K562 (cell line): ENCODE data around the gene UNC79.

Experiments
- EZH2 ChIP-seq: IDR thresholded peaks from 2 replicates; pipeline ENCODE4 v1.6.1; 2012; ENCODE audit warnings: low read depth, mild to moderate bottlenecking, inconsistent platforms, low read length, borderline replicate concordance
- HDAC2 ChIP-seq: fragments of 450-650 bp; IDR thresholded peaks from 2 replicates; pipeline ENCODE4 v1.6.1; 2016; ENCODE audit warnings: mild to moderate bottlenecking
- MTA3 ChIP-seq: fragments of 450-650 bp; formaldehyde crosslinking; IDR thresholded peaks from 2 replicates; pipeline ENCODE4 v1.6.1; 2017; ENCODE audit warnings: mild to moderate bottlenecking, borderline replicate concordance
- POLR2A ChIP-seq: fragments of 450-650 bp; conservative IDR thresholded peaks from 2 replicates; pipeline ENCODE4 v1.6.1; 2016
- SMC3 ChIP-seq: conservative IDR thresholded peaks from 2 replicates; pipeline ENCODE4 v1.6.1; 2011; ENCODE audit warnings: low read depth, low read length, improper control_type of control experiment; ENCODE audit not compliant: insufficient read depth
- SREBF2 ChIP-seq: sonication (generic); formaldehyde crosslinking; IDR thresholded peaks from 2 replicates; pipeline ENCODE4 v1.4.0; 2020; ENCODE audit warnings: mild to moderate bottlenecking, missing genetic modification reagents
- U2AF2 ChIP-seq: fragments of 200-400 bp; formaldehyde crosslinking; optimal IDR thresholded peaks from 2 replicates; pipeline ENCODE3; 2017; ENCODE audit warnings: low read depth, mild to moderate bottlenecking, low read length
- ZBTB8A ChIP-seq: fragments of 450-650 bp; IDR thresholded peaks from 2 replicates; pipeline ENCODE4 v1.6.1; 2018; ENCODE audit warnings: mild to moderate bottlenecking, moderate library complexity; ENCODE audit not compliant: partially characterized antibody
- ZNF274 ChIP-seq: IDR thresholded peaks from 2 replicates; pipeline ENCODE4 v1.6.1; 2011; ENCODE audit warnings: low read depth, mild to moderate bottlenecking, low read length, moderate library complexity, borderline replicate concordance
- TF ChIP-seq, protein P1 (sequence below), 3 experiments: IDR thresholded peaks in 2 of 3; conservative IDR thresholded peaks in 1 of 3; 2 replicates each; pipeline ENCODE4 v1.5.1; 2011 to 2012; ENCODE audit warnings: low read length in 3 of 3, mild to moderate bottlenecking in 3 of 3, control low read depth in 2 of 3, improper control_type of control experiment in 1 of 3, inconsistent platforms in 1 of 3, low read depth in 1 of 3, mixed read lengths in 1 of 3, moderate library complexity in 1 of 3; ENCODE audit not compliant: insufficient read depth in 2 of 3
- TF ChIP-seq, protein P2 (sequence below): fragments of 450-650 bp; formaldehyde crosslinking; IDR thresholded peaks from 2 replicates; pipeline ENCODE4 v1.4.0; 2020; ENCODE audit warnings: mild to moderate bottlenecking, moderate library complexity

GRCh38 chr14:93496856-93497741 lies 66.4 kb downstream of the UNC79 start:
- no peak for TF ChIP-seq SREBF2
- no peak for TF ChIP-seq ZNF274
- no peak for TF ChIP-seq EZH2
- no peak for TF ChIP-seq POLR2A
- TF ChIP-seq MTA3: no peak
- TF ChIP-seq SMC3: no peak
- TF ChIP-seq, protein P1, sequence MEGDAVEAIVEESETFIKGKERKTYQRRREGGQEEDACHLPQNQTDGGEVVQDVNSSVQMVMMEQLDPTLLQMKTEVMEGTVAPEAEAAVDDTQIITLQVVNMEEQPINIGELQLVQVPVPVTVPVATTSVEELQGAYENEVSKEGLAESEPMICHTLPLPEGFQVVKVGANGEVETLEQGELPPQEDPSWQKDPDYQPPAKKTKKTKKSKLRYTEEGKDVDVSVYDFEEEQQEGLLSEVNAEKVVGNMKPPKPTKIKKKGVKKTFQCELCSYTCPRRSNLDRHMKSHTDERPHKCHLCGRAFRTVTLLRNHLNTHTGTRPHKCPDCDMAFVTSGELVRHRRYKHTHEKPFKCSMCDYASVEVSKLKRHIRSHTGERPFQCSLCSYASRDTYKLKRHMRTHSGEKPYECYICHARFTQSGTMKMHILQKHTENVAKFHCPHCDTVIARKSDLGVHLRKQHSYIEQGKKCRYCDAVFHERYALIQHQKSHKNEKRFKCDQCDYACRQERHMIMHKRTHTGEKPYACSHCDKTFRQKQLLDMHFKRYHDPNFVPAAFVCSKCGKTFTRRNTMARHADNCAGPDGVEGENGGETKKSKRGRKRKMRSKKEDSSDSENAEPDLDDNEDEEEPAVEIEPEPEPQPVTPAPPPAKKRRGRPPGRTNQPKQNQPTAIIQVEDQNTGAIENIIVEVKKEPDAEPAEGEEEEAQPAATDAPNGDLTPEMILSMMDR (IDR thresholded peaks at IDR 0.05 in 2 of 3, conservative IDR thresholded peaks at IDR 0.05 in 1 of 3; ENCODE audit: insufficient read depth in 2 of 3, low read depth in 1 of 3, low read length in 3 of 3): no peak
- TF ChIP-seq U2AF2: no peak
- TF ChIP-seq, protein P2, sequence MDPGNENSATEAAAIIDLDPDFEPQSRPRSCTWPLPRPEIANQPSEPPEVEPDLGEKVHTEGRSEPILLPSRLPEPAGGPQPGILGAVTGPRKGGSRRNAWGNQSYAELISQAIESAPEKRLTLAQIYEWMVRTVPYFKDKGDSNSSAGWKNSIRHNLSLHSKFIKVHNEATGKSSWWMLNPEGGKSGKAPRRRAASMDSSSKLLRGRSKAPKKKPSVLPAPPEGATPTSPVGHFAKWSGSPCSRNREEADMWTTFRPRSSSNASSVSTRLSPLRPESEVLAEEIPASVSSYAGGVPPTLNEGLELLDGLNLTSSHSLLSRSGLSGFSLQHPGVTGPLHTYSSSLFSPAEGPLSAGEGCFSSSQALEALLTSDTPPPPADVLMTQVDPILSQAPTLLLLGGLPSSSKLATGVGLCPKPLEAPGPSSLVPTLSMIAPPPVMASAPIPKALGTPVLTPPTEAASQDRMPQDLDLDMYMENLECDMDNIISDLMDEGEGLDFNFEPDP: no peak
- TF ChIP-seq HDAC2: no peak
- no peak for TF ChIP-seq ZBTB8A
